Tibial artery (tissue), 4 donors: ENCODE results near the gene CCDC102B.

Source experiments
- DNase-seq, 2 donors: peaks; one replicate each; pipeline ENCODE4 v3.0.0-alpha.2; 2019
- H3K27ac ChIP-seq, 2 donors: fragments of 200-600 bp; sonication (generic) in 1 of 2; 1 replicate in 1 of 2; 2 replicates in 1 of 2; pipeline ENCODE4 v1.5.1; 2018 to 2019; ENCODE audit warnings: mild to moderate bottlenecking in 1 of 2
- H3K27me3 ChIP-seq, 2 donors: fragments of 200-600 bp; sonication (generic) in 1 of 2; one replicate each; pipeline versions ENCODE4 v1.5.1 to v1.6.0; 2016 to 2019
- H3K36me3 ChIP-seq, 3 donors: fragments of 200-600 bp; sonication (generic) in 2 of 3; one replicate each; pipeline ENCODE4 v1.5.1; 2016 to 2019; ENCODE audit warnings: mild to moderate bottlenecking in 2 of 3
- H3K4me1 ChIP-seq, 4 donors: fragments of 200-600 bp; sonication (generic) in 2 of 4; 1 replicate in 3 of 4; 2 replicates in 1 of 4; pipeline ENCODE4 v1.5.1; 2016 to 2019
- H3K4me3 ChIP-seq, 2 donors: fragments of 200-600 bp; sonication (generic) in 1 of 2; 1 replicate in 1 of 2; 2 replicates in 1 of 2; pipeline ENCODE4 v1.5.1; 2018 to 2019; ENCODE audit warnings: mild to moderate bottlenecking in 2 of 2
- H3K9me3 ChIP-seq, 3 donors: fragments of 200-600 bp; sonication (generic) in 1 of 3; one replicate each; pipeline ENCODE4 v1.5.1; 2016 to 2019
- intact Hi-C: fragments of 100-400 bp; cut with DNase I; formaldehyde crosslinking; loops from one replicate; pipeline ENCODE4 v1.15.0; 2023; ENCODE audit warnings: low total_unique reads
- TF ChIP-seq, protein P1 (sequence below), 2 experiments: fragments of 200-600 bp in 1 of 2; fragments of 450-650 bp in 1 of 2; IDR thresholded peaks; one replicate each; pipeline ENCODE4 v1.5.1; 2017 to 2019; ENCODE audit warnings: antibody characterized with exemption in 2 of 2, mild to moderate bottlenecking in 1 of 2, moderate library complexity in 1 of 2

The CCDC102B gene

DNA sequence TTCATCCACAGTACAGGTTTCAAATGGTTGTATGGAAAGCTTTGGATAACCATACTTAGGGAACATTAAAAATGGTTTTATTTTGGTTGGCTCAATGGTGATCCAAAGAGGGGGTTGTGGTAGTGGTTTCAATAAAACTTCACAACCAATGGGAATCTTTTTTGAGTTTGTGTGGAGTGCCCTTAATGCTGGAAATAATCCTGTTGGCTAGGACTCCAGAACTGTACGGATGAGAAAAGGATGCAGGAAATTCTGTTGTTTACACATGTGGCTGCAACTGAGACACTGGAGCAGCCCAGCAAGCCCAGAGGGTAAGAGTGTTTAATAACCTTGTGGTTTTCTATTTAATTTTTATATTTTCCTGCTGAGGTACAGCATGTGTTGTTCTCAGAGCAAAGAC is at the start of gene CCDC102B:
Gene CCDC102B (plus strand): TSS at position 210 of the 400 bp plus-strand sequence. CDS start 38,684 bp downstream, outside the sequence.
- H3K4me3 ChIP-seq: no peak within 1 kb of the TSS
- no peaks in the 10 kb centered on the region for H3K36me3 ChIP-seq
- no peaks in the 10 kb centered on the region for H3K27me3 ChIP-seq
- H3K4me1 ChIP-seq: peaks cover 0 to 18% (median 11%) of the 10 kb centered on the region in 4 donors
- DNase-seq: no peak
- H3K9me3 ChIP-seq: no peaks in the 10 kb centered on the region
- intact Hi-C loops: no loop called here
- H3K27ac ChIP-seq: peak within 1 kb of the TSS in 1 of 2 donors; percentile 13
- TF ChIP-seq, protein P1, sequence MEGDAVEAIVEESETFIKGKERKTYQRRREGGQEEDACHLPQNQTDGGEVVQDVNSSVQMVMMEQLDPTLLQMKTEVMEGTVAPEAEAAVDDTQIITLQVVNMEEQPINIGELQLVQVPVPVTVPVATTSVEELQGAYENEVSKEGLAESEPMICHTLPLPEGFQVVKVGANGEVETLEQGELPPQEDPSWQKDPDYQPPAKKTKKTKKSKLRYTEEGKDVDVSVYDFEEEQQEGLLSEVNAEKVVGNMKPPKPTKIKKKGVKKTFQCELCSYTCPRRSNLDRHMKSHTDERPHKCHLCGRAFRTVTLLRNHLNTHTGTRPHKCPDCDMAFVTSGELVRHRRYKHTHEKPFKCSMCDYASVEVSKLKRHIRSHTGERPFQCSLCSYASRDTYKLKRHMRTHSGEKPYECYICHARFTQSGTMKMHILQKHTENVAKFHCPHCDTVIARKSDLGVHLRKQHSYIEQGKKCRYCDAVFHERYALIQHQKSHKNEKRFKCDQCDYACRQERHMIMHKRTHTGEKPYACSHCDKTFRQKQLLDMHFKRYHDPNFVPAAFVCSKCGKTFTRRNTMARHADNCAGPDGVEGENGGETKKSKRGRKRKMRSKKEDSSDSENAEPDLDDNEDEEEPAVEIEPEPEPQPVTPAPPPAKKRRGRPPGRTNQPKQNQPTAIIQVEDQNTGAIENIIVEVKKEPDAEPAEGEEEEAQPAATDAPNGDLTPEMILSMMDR (IDR thresholded peaks at IDR 0.05): no peak

DNA sequence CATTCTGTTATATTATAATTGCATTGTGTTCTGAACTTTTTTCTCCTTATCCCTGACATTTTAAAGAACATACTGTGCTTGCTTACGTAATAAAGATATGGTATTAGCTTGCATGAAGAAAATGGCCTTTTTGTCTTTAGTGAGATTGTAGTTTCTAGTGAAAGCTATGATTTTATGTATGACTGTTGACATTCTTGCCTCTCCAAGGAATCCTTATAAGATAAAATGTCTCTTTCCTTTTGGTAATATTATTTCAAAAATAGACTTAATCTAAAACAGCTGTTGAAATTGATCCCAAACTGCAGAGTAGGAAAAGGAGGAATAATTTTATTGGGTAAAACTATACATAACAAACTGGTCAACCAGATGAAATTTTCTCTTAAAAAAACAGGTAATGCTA is 40.8 kb upstream of the CCDC102B start:
- peaks cover 0 to 4% (median 0%) of the 10 kb centered on the region in 3 donors for H3K9me3 ChIP-seq
- no peak overlapping the region for H3K4me3 ChIP-seq
- H3K27me3 ChIP-seq: no peaks in the 10 kb centered on the region
- DNase-seq: no peak
- H3K27ac ChIP-seq: no peak overlapping the region
- H3K36me3 ChIP-seq: no peaks in the 10 kb centered on the region
- no peaks in the 10 kb centered on the region for H3K4me1 ChIP-seq
- TF ChIP-seq, protein P1 (IDR thresholded peaks at IDR 0.05): no peak
- intact Hi-C loops: no loop called here

GRCh38 chr18:68759308-68759707 is 38.6 kb upstream of the CCDC102B start:
- Histone ChIP-seq H3K9me3 (peaks cover 0 to 4% (median 0%) of the 10 kb centered on the region in 3 donors), H3K27me3 (no peaks in the 10 kb centered on the region), H3K4me1 (no peaks in the 10 kb centered on the region), H3K27ac (no peak overlapping the region), H3K4me3 (no peak overlapping the region), H3K36me3 (no peaks in the 10 kb centered on the region)
- intact Hi-C loops: no loop called here
- TF ChIP-seq, protein P1 (IDR thresholded peaks at IDR 0.05): no peak
- no peak for DNase-seq

GRCh38 chr18:68763083-68763482 is 34.8 kb upstream of the CCDC102B start:
- H3K27me3 ChIP-seq: no peaks in the 10 kb centered on the region
- no peaks in the 10 kb centered on the region for H3K36me3 ChIP-seq
- no peaks in the 10 kb centered on the region for H3K4me1 ChIP-seq
- no peak overlapping the region for H3K27ac ChIP-seq
- no peak overlapping the region for H3K4me3 ChIP-seq
- no peak for DNase-seq
- H3K9me3 ChIP-seq: peaks cover 0 to 4% (median 0%) of the 10 kb centered on the region in 3 donors
- TF ChIP-seq, protein P1 (IDR thresholded peaks at IDR 0.05): no peak
- intact Hi-C loops: no loop called here

- Histone ChIP-seq H3K4me3 (no peak overlapping the region), H3K36me3 (no peaks in the 10 kb centered on the region), H3K4me1 (no peaks in the 10 kb centered on the region), H3K27me3 (no peaks in the 10 kb centered on the region), H3K27ac (no peak overlapping the region), H3K9me3 (no peaks in the 10 kb centered on the region)
- no peak for DNase-seq
- TF ChIP-seq, protein P1 (IDR thresholded peaks at IDR 0.05): no peak
- intact Hi-C loops: no loop called here
Observed at GRCh38 chr18:68764016-68764415, 33.9 kb upstream of the CCDC102B start.

GRCh38 chr18:68766433-68766832 is 31.4 kb upstream of the CCDC102B start:
- no peaks in the 10 kb centered on the region for H3K9me3 ChIP-seq
- intact Hi-C loops: no loop called here
- TF ChIP-seq, protein P1 (IDR thresholded peaks at IDR 0.05): no peak
- H3K4me1 ChIP-seq: no peaks in the 10 kb centered on the region
- no peaks in the 10 kb centered on the region for H3K36me3 ChIP-seq
- H3K4me3 ChIP-seq: no peak overlapping the region
- H3K27ac ChIP-seq: no peak overlapping the region
- H3K27me3 ChIP-seq: no peaks in the 10 kb centered on the region
- DNase-seq: no peak
